ENCODE data around the gene STON1.
"Not testable (repeated sequence)": the region's sequence is repeated elsewhere in the genome, so short reads cannot be mapped to it uniquely, and the experiment has no call there.

The STON1 gene, protein sequence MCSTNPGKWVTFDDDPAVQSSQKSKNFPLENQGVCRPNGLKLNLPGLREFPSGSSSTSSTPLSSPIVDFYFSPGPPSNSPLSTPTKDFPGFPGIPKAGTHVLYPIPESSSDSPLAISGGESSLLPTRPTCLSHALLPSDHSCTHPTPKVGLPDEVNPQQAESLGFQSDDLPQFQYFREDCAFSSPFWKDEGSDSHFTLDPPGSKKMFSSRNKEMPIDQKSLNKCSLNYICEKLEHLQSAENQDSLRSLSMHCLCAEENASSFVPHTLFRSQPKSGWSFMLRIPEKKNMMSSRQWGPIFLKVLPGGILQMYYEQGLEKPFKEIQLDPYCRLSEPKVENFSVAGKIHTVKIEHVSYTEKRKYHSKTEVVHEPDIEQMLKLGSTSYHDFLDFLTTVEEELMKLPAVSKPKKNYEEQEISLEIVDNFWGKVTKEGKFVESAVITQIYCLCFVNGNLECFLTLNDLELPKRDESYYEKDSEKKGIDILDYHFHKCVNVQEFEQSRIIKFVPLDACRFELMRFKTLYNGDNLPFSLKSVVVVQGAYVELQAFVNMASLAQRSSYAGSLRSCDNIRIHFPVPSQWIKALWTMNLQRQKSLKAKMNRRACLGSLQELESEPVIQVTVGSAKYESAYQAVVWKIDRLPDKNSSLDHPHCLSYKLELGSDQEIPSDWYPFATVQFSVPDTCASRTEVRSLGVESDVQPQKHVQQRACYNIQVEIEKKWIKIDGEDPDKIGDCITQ

DNA sequence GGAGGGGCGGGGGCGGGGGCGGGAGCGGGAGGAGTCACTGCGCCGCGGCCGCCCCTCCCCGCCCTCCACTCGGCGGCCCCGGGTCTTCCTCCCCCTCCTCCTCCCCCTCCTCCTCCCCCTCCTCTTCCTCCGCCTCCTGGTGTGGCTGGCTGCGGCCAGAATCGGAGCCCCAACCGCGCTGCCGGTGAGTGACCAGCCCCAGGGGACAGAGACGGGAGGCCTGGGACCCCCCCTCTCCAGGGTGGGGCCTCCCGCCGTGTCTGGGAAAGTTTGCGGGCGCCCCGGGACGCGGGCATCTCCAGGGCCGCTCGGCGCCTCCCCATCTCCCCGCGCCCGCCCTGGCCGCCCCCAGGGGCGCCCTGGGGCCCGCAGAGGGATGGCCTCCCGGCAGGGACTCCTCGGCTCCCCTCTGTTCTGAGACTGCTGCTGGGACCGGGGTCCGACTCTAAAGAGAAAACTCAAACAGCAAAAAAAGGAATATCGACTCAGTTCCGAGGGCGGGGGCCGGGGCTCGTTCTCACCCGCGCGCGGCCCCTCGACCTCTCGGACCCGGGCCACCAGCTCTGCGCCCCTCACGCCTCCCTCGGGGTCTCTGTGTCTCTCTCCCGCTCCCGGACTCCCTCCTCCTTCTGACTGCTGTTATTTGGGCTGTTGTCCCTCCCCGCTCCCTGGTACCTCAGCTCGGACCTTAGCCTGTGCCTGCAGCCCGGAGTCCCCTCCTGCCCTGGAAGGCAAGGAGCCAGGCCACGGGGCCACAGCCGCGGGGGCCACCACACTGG is at the start of gene STON1:
Gene STON1, plus strand, starts transcription at position 122 of the 779 bp plus-strand sequence. CDS start 50,480 bp downstream, outside the sequence.
- DNase-seq = peak; percentile 32

DNA sequence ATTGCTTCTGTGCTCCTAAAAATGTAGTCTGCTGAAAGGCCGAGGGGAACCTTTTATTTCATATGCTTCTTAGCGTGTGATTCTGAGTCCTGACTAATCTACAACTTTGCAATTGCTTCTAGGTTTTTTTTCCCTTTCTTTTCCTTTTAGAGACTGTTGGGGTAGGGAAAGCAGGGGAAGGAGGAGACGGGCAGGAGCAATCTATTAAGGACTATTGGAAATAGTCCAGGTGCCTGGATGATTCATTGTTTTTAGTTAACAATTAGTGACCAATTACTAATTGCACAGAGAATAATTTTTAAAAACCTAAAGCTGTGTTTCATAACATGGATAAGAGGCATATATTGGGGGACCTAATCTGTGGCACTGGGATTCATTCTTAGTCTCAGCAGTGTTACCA is 49.4 kb upstream of the STON1 start:
- no peak for DNase-seq

DNA sequence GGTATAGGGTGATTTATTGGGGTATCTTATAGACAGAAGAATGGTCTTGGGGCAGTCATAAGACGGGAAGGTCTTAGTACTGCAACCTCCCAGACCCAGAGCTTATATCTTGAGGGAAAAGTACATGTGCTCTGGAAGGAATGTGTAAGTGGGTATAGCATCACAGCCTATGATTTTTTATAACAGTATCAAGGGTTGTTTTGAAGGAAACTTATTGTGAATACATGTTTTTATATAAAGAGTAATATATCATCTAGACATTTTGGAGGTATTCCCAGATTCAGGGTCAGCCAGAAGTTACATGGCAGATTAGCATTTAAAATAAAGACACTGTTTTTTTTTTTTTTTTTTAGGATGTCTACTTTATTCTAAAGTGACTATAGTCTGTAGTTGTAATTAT is 47.6 kb upstream of the STON1 start:
- DNase-seq = no peak

DNA sequence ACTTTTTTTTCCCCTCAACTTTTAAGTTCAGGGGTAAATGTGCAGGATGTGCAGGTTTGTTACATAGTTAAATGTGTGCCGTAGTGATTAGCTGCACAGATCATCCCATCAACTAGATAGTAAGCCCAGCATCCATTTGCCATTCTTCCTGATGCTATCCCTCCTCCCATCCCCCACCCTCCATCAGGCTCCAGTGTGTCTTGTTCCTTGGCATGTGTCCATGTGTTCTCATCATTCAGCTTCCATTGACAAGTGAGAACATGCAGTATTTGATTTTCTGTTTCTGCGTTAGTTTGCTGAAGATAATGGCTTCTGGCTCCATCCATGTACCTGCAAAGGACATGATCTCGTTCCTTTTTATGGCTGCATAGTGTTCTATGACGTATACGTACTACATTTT is 47.2 kb upstream of the STON1 start:
- DNase-seq = no peak

DNA sequence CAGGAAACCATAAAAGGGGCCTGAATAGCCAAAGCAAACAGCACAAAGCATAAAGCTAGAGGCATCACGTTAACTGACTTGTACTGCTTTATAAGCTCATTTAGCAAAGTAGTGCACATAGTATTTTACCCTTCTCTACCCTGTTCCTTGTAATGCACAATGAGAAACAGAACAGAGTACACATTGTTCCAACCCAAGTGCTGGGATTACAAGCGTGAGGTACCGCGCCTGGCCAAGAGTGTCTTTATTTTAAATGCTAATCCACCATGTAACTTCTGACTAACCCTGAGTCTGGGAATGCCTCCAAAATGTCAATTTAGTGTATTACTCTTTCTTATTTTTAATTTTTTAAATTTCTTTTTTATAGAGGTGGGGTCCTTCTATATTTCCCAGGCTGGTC is 46.4 kb upstream of the STON1 start:
- DNase-seq = no peak

DNA sequence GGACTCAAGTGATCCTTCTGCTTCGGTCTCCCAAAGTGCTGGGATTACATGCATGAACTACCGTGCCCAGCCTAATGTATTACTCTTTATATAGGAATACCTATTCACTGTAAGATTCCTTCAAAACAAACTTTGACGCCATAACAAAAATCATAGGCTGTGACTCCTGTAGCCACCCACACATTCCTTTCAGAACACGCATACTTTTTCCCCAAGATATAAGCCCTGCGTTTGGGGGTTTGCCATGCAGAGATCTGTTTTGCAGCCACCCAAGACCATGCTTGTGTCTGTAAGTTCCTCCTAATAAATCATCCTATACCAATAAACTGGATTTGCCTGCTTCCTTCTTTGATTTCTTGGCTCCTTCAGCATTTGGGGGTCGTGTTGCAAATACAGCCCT is 46.0 kb upstream of the STON1 start:
- no peak for DNase-seq

DNA sequence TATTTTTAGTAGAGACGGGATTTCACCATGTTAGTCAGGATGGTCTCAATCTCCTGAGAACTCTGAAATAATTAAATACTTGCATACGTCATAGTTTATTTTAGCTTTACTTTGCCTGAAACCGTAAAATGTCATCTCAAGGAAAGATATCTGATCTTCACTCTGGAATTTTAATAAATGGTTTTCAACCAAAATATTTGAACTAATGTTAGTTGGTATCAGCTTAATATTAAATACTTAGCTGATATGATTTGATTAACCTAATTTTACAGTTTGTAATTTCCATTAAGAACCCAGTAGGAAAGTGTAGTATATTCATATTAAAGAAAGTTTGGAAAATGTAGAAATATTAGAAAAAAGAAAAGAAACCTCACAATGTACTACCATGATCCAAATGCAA is 41.4 kb upstream of the STON1 start:
- DNase-seq = no peak

DNA sequence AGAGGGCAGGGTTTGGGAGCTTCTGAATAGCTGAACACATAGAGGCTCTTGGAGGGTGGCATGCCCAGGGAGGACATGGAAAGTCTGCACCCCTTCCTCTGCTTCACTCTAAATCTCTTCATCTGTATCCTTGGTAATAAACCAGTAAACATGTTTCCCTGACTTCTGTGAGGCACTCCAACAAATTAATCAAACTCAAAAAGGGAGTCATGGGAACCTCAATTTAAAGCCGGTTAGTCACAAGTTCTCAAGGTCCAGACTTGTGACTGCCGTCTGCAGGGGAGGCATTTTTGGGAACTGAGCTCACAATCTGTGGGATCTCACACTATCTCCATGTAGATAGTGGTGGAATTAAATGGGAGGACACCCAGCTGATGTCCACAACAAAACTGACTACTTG is 33.1 kb upstream of the STON1 start:
- DNase-seq = no peak

DNA sequence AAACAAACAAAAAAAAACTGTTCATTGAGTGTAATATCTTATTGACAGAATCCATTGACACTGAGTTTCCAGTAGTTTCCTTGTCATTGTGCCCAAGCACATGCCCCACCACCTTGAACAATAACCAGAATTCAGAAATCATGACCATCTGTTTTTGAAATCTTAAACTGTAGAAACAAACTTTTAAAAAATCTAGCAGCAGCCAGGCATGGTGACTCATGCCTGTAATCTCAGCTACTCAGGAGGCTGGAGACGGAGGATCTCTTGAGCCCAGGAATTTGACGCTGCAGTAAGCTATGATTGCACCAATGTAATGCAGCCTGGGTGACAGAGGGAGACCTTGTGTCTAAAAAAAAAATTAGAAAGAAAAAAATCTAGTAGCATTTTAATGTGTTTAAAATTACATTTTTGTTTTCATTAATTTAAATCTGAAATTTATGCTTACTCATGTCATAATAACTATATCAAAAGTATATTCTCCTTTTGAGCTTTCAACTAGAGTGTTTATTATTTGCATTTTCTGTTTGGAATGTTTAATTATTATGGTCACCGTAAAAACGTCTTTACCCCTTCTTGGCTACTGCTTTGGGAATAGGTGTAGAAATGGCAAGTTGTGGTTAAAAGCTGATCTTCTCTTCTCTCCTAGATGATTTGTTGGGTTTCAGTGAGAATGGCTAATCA is 25.2 kb upstream of the STON1 start:
- no peak for DNase-seq

DNA sequence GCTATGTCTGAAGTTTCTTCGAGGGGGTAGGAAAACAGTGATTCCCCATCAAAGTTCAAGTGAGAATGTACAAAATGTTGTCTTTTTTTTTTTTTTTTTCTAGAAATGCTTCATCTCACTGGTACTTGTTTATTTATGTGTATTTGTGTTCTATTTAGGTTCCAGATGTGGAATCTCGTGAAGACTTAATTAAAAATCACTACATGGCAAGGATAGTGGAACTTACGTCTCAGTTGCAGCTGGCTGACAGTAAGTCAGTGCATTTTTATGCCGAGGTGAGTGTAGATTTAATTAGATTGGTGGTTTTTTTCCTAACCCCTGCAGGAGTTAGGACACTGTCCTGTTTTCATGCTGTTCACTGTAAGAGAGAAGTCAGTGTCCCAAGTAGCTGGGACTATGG is 22.8 kb upstream of the STON1 start:
- no peak for DNase-seq

DNA sequence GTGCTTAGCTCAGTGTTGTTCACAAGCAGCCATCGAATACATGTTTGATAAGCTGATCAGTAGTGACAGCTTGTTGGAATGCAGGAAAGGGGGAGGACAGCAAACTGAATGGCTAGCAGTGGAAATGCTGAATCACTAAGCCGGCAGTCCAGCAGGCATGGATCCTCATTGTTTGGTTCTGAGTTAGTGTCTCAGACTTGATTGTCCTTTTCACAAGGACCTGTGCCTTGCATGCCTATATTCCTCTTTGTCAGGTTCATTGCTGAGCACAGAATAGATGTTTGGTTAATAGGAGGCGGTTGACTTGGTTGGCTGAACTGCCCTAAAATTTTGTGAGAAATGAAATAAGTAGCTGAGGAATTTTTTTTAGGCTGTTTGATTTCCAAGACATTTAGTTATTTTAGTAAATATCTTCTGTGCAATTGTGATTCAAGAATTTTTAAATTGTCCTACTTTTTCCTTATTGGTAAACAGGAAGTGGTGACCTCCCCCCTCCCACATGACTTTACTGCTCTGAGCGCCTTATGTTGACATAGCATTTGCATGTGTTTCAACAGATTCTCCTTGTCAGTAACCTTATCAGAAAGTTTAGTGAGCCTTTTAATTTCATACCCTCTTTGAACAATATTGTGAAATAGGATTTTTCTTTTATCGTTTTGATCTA is 21.4 kb upstream of the STON1 start:
- DNase-seq = no peak

DNA sequence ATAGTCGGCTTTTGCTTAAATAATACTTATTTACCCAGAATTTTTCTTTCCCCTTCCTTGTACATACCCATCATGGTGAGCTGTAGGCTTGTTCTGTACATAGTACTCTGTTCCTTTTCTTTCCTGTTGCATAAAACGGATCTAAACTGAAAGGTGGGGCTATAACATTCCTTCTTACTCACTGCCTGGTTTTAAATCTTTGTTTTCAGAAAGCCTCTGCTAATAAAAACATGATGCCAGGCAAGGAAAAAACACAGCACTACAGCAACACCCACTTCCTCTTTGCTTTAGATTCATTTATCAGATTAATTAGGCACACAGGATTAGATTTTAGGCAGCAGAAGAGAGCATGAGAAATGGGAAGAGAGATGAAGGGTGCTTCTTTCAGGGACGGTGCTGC is 19.6 kb upstream of the STON1 start:
- DNase-seq = no peak

DNA sequence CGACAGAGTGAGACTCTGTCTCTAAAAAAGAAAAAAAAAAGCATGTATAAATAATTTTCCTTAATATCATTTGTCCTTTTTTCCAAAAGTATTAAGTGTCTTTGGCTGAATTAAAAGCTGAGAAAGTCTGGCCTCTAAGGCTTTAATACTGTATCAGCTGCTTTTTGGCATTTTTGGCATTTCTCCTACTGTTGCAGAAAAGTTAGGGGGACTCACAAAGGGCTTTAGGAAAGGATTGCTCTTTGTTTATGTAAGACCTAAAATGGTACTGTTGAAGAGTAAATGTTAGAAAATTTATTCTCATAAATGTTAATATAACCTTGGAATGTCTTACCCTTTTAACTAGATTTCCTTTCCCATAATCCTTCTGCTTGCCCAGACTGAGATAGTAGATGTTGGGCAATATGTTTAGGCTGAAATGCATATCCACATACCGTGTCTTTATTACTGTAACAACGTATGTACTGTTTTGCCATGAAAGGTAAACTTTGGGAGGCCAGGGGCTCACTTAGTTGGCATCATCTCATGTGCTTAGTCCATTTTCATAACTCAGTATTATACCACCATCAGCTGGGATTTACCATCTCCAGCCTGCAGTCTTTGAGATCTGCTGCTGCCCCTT is 18.0 kb upstream of the STON1 start:
- DNase-seq = no peak

DNA sequence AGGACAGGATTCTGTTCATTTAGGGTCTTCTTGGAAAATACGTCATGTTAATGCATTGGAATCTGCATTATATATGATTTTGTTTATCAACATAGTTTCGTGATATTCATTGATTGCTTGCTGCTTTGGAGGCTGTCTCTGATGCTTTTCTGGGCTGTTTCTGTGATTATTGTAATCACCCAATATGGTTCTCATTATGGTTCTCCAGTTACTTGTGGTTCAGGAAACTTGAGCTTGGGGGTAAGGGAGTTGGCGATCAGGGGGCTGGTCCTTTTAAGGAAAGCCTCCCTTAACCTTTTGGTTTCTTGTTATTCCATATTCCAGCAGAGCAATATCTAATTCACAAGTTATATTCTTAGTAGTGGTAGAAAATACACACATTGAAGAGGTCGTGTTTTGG is 17.4 kb upstream of the STON1 start:
- no peak for DNase-seq

DNA sequence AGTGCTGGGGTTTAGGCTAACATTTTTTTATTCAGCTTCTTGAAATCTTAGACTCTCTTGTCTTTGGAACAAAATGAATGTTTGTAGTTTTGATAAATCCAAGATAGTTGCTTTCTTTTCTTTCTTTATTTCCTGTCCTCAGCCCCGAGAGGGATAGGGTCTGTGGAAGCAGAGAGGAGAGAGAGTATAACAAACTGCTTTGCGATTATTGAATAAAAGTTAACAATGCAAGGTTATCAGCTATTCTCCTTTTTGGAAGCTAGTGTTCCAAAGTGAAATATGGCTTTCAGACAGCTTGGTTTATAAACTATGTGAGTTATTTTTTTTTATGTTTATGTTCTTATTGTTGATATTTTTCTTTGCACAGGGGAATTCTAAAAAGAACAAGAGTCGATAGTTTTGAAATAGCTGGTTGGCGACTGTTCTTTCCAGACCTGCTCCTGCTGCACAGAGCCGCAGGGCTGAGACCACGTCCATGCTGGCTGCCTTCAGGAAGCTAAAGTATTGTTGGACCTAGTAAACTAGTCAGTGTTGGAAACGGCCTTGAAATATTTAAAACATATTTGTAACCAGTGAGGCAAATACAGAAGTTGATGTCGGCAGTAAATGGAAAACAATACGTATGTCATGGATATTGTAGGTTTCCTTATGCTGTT is 15.5 kb upstream of the STON1 start:
- DNase-seq = no peak

DNA sequence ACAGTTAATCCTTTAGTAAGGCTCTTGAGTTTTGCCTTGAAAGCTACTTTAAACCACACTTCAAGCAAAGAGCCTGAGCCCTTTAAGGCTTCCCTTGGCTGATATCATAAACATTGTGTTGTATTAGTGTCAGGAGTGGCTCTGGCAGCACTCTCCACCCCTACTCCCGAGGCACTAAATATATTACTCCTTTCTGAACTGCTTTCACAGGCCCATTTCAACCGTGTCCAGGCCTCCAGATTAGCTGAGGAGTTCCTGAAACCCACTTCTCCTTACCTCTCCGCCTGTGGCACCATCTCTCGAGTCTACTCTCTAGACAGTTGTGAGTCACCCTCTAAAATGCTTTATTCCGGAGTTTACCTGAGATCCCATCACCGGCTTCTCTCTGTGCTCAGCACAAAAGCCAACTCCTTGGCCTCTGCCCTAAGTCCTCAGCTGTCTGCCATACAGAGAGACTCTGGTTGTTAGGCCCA is 14.4 kb upstream of the STON1 start:
- no peak for DNase-seq

DNA sequence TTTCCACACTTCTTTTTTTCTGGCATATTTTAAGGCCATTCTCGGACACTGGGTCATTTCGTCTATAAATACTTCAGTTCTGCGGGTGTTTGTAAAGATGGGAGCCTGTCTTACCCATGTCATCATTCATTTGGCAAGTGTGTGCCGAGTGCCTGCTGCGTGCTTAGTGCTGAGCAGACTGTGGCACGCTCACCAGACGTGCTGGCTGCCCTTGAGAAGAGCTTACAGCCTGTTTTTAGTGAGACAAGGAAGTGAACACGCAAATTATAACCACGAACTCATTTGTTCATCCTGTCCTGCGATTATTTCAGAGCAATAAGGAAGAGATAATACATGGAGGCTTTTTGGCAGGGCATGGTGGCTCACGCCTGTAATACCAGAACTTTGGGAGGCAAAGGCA is 10.4 kb upstream of the STON1 start:
- no peak for DNase-seq

DNA sequence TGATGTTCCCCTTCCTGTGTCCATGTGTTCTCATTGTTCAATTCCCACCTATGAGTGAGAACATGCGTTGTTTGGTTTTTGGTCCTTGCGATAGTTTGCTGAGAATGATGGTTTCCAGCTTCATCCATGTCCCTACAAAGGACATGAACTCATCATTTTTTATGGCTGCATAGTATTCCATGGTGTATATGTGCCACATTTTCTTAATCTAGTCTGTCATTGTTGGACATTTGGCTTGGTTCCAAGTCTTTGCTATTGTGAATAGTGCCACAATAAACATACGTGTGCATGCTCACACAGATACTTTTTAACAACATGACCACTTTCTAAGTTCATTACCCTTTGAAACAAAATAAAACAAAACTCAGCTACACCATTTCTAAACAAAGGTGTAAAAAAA is 5.2 kb upstream of the STON1 start:
- DNase-seq = not testable (repeated sequence)

DNA sequence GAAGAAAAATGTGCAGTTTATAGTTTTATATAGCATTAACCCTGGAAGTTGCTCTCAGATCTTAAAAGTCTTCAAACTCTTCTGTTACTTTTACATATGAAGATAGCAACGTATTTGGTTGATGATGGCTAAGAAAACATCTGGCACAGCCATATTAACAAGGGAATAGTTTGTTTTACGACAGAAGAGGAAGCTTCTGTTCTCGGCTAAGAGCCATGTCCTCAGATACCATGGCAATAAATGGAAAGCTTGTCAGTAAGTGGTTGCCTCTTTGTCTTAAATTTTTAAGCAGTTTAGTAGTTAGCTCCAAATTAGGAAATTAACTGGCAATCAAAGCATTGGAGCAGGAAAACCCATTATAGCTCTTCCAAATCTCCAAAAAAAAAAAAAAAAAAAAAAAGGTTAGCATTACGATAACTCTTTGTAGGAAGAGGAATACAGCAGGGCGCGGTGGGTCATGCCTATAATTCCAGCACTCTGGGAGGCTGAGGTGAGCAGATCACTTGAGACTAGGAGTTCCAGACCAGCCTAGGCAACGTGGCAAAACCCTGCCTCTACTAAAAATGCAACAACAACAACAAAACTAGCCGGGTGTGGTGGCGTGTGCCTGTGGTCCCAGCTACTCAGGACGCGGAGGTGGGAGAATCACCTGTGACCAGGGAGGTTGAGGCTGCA is 4.5 kb upstream of the STON1 start:
- DNase-seq = no peak

DNA sequence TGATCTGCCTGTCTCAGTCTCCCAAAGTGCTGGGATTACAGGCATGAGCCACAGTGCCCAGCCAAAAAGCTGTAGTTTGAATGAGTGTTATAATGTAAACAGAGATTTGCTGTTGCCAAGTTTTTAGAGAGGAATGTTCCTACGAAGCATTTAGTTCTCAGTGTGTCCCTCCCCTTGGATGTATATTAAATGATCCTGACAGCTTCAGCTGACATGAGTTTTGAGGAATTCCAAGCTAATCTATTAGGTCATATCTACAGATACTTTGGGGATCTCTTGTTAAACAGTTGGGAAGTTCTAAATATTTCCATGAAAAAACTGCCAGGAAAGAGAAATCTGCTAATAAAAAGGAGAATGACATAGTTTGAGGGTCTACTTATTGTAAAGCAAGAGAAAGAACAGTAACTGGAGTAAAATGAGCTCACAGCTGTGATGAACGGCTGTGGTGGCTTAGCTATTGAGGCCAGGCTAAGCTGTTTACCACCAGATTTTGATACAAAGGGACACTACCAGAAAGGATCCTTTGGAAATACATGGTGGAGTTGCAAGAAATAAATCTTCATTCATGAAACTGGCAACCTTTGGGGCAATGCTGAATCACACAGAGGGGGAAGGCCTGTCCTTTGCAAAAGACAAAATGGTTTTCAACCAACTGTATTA is 2.6 kb upstream of the STON1 start:
- DNase-seq = no peak
